ENCODE measurements around the gene NTF4. TPM values are rescaled to one million over a fixed set of nuclear protein-coding genes. Genes with fewer than 3 reads are reported as not detected.
A peak's percentile ranks its signal among the peaks of the same experiment; 100 is the strongest.
"Not testable (repeated sequence)": the region's sequence is repeated elsewhere in the genome, so short reads cannot be mapped to it uniquely, and the experiment has no call there.

The NTF4 gene
- polyA plus RNA-seq, 1 of the 3 experiments (the other 2 are of a cell fraction) = 0.66 TPM

DNA sequence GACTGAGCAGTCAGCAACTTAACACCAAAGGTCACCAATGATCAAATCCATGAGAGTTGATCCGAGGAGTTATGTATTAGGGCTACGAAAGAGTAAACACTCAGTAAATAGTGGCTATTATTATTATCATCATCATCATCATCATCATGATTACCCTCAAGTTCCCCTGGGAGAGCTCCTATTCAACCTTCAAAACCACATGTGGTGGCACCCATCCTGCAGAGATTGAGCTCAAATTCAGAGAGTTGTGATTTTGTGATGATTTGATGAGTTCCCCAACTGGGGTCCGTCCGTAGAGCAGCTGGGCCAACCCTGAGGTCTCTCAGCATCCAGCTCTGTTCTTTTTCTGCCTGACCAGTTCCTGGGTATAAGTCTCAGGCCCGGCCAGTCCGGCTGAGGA lies 39.5 kb downstream of the NTF4 start:
- POLR2A ChIA-PET; H4K20me1 ChIP-seq (ENCODE audit: insufficient read depth); H2AFZ ChIP-seq (ENCODE audit: low read depth); H3K4me2 ChIP-seq; H3K9me3 ChIP-seq; CTCF ChIA-PET; H3K27me3 ChIP-seq (ENCODE audit: insufficient read depth); H3K9ac ChIP-seq; DNase-seq; H3K9me2 ChIP-seq; H3K36me3 ChIP-seq (replicated peaks in 1 of 2; ENCODE audit: control insufficient read depth in 1 of 2, insufficient read depth in 2 of 2, low read length in 1 of 2); H3K4me3 ChIP-seq (ENCODE audit: low read depth in 2 of 2, low read length in 1 of 2); H3K79me2 ChIP-seq (ENCODE audit: insufficient read depth): not testable (repeated sequence)
- H3K4me1 ChIP-seq (ENCODE audit: control insufficient read depth in 1 of 2, insufficient read depth in 2 of 2, low read depth in 1 of 2, low read length in 1 of 2) = peaks cover 5 to 11% of the 10 kb centered on the region in 2 experiments; a peak in 1 of 4 replicates
- peaks cover 12% of the 10 kb centered on the region for H3F3A ChIP-seq (replicated peaks; ENCODE audit: insufficient read depth)
- peak overlapping the region in 1 of 2 experiments; percentile 27; a peak in 1 of 4 replicates for H3K27ac ChIP-seq (ENCODE audit: low read depth in 2 of 2, low read length in 1 of 2)
- WGBS (ENCODE audit: low lambda C conversion rate) = 82% methylated on average over 3 of the region's 6 CpGs

DNA sequence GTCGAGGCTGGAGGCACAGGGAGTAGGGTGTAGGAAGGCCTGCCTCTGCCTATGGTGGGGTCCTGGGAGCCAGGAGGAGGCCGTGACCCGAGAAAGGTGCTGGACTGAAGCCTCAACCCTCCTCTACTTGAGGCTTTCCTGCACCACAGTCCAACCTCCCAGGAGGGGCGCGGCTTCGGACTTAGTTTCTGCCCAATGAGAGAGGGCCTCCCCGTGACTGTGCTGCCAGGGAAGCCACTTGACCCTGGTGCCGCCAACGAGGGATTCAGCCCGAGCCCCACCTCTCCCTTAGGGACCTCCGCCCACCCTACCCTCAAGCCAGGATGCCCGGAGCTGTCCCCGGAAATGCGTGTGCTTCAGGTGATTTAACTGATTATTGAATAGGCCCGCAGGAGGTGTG lies 40.4 kb downstream of the NTF4 start, which contains the start of gene CGB3:
TSS of gene CGB3 (minus strand) at position 101 of the 400 bp plus-strand sequence. CDS start 362 bp downstream, outside the sequence.
- POLR2A ChIA-PET, DNase-seq: not testable (repeated sequence)
- 71% methylated on average over 5 of the region's 15 CpGs for WGBS (ENCODE audit: low lambda C conversion rate)

DNA sequence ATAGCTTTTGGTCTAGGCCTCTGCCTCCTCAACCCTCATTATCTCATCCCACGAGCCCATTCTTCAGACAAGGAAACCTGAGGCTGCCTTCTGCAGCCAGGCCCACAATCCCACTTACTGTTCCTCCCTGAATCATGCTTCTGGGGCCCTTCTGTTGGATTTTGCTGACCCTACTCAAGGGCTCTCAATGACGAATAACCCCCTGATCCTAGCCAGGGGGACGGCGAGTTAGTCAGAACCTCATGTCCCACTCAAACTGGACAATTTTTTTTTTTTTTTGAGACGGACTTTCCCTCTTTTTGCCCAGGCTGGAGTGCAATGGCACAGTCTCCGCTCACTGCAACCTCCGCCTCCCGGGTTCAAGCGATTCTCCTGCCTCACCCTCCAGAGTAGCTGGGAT lies 42.5 kb downstream of the NTF4 start:
- Histone ChIP-seq H3K9me3 (no peaks in the 10 kb centered on the region), H3F3A (replicated peaks; ENCODE audit: insufficient read depth) (peaks cover 17% of the 10 kb centered on the region), H3K4me3 (ENCODE audit: low read depth in 2 of 2, low read length in 1 of 2) (no peak overlapping the region), H2AFZ (ENCODE audit: low read depth) (no peak overlapping the region), H4K20me1 (ENCODE audit: insufficient read depth) (no peaks in the 10 kb centered on the region), H3K27ac (ENCODE audit: low read depth in 2 of 2, low read length in 1 of 2) (no peak overlapping the region), H3K27me3 (ENCODE audit: insufficient read depth) (no peaks in the 10 kb centered on the region), H3K4me2 (no peak overlapping the region), H3K9ac (no peak overlapping the region), H3K9me2 (no peaks in the 10 kb centered on the region), H3K36me3 (replicated peaks in 1 of 2; ENCODE audit: control insufficient read depth in 1 of 2, insufficient read depth in 2 of 2, low read length in 1 of 2) (no peaks in the 10 kb centered on the region), H3K4me1 (ENCODE audit: control insufficient read depth in 1 of 2, insufficient read depth in 2 of 2, low read depth in 1 of 2, low read length in 1 of 2) (peaks cover 0 to 34% of the 10 kb centered on the region in 2 experiments; a peak in 1 of 4 replicates), H3K79me2 (ENCODE audit: insufficient read depth) (no peaks in the 10 kb centered on the region)
- POLR2A ChIA-PET = no interaction called here
- 90% methylated on average over 9 of the region's 9 CpGs for WGBS (ENCODE audit: low lambda C conversion rate)
- DNase-seq = no peak
- TF ChIP-seq EP300 (IDR thresholded peaks at IDR 0.05; ENCODE audit: borderline replicate concordance in 1 of 2, low read depth in 1 of 2, low read length in 1 of 2) (no peak), GABPA (IDR thresholded peaks at IDR 0.05; ENCODE audit: low read depth) (no peak), FOSL2 (IDR thresholded peaks at IDR 0.05; ENCODE audit: borderline replicate concordance, low read depth) (no peak), NFIC (IDR thresholded peaks at IDR 0.05; ENCODE audit: borderline replicate concordance) (no peak), MEF2A (IDR thresholded peaks at IDR 0.05; ENCODE audit: borderline replicate concordance, low read depth) (no peak), JUND (IDR thresholded peaks at IDR 0.05) (no peak), MAX (IDR thresholded peaks at IDR 0.05; ENCODE audit: low read depth) (no peak), SMC3 (IDR thresholded peaks at IDR 0.05; ENCODE audit: low read depth, low read length) (no peak), TAF1 (IDR thresholded peaks at IDR 0.05; ENCODE audit: borderline replicate concordance, low read depth, low read length) (no peak), RFX5 (IDR thresholded peaks at IDR 0.05; ENCODE audit: low read length) (no peak), EZH2phosphoT487 (IDR thresholded peaks at IDR 0.05; ENCODE audit: borderline replicate concordance, low read depth) (no peak)
- TF ChIP-seq, protein P1, sequence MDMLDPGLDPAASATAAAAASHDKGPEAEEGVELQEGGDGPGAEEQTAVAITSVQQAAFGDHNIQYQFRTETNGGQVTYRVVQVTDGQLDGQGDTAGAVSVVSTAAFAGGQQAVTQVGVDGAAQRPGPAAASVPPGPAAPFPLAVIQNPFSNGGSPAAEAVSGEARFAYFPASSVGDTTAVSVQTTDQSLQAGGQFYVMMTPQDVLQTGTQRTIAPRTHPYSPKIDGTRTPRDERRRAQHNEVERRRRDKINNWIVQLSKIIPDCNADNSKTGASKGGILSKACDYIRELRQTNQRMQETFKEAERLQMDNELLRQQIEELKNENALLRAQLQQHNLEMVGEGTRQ (IDR thresholded peaks at IDR 0.05; ENCODE audit: borderline replicate concordance, low read depth, low read length) = no peak
- CTCF ChIA-PET = interaction anchor here (0.9 to 1.2 kb wide), 2 partner anchors 23 to 29 kb away, joined by 3 to 4 read pairs; partner anchors contain the start of genes GYS1 and RUVBL2

More for the DNA sequence above, 40.4 kb downstream of the NTF4 start, which contains the start of gene CGB3:
- H3K9me2 ChIP-seq; H2AFZ ChIP-seq (ENCODE audit: low read depth); H3K4me3 ChIP-seq (ENCODE audit: low read depth in 2 of 2, low read length in 1 of 2); H3K9me3 ChIP-seq; H3K27me3 ChIP-seq (ENCODE audit: insufficient read depth); CTCF ChIA-PET; H3K36me3 ChIP-seq (replicated peaks in 1 of 2; ENCODE audit: control insufficient read depth in 1 of 2, insufficient read depth in 2 of 2, low read length in 1 of 2); H3K4me2 ChIP-seq; H3K79me2 ChIP-seq (ENCODE audit: insufficient read depth); H3K9ac ChIP-seq; H4K20me1 ChIP-seq (ENCODE audit: insufficient read depth): not testable (repeated sequence)
- peaks cover 15% of the 10 kb centered on the region for H3F3A ChIP-seq (replicated peaks; ENCODE audit: insufficient read depth)
- peaks cover 0 to 13% of the 10 kb centered on the region in 2 experiments; a peak in 1 of 4 replicates for H3K4me1 ChIP-seq (ENCODE audit: control insufficient read depth in 1 of 2, insufficient read depth in 2 of 2, low read depth in 1 of 2, low read length in 1 of 2)
- H3K27ac ChIP-seq (ENCODE audit: low read depth in 2 of 2, low read length in 1 of 2) = peak within 1 kb of the TSS in 1 of 2 experiments; percentile 27; a peak in 1 of 4 replicates

Data from SK-N-SH (cell line).